Sigmoid colon (tissue), 7 donors: ENCODE data around the gene ITGB2. TPM values are rescaled to one million over a fixed set of nuclear protein-coding genes. Genes with fewer than 3 reads are reported as not detected.

Experiments used
- DNase-seq: peaks from one replicate; pipeline ENCODE4 v3.0.0-alpha.2; 2019
- H3K27ac ChIP-seq, 4 donors: fragments of 200-600 bp; sonication (generic); one replicate each; pipeline ENCODE4 v1.5.1; 2016 to 2019; ENCODE audit warnings: mild to moderate bottlenecking in 1 of 4
- H3K27me3 ChIP-seq, 3 donors: fragments of 200-600 bp; sonication (generic); one replicate each; pipeline ENCODE4 v1.5.1; 2019; ENCODE audit warnings: mild to moderate bottlenecking in 1 of 3
- H3K36me3 ChIP-seq, 4 donors: fragments of 200-600 bp; sonication (generic); one replicate each; pipeline ENCODE4 v1.5.1; 2016 to 2019
- H3K4me1 ChIP-seq, 4 donors: fragments of 200-600 bp; sonication (generic); one replicate each; pipeline ENCODE4 v1.5.1; 2017 to 2019
- H3K4me3 ChIP-seq, 4 donors: fragments of 200-600 bp; sonication (generic); one replicate each; pipeline ENCODE4 v1.5.1; 2017 to 2019; ENCODE audit warnings: mild to moderate bottlenecking in 2 of 4, moderate library complexity in 1 of 4
- H3K9me3 ChIP-seq, 4 donors: fragments of 200-600 bp in 3 of 4; sonication (generic) in 3 of 4; one replicate each; pipeline versions ENCODE4 v1.5.1 to v1.6.1; 2013 to 2019
- EP300 ChIP-seq, 4 donors: sonication (generic); formaldehyde crosslinking; IDR thresholded peaks; one replicate each; pipeline ENCODE4 v1.6.1; 2017; ENCODE audit warnings: antibody characterized with exemption in 4 of 4
- POLR2A ChIP-seq, 2 donors: fragments of 450-650 bp; IDR thresholded peaks; one replicate each; pipeline ENCODE4 v1.6.1; 2016; ENCODE audit warnings: antibody characterized with exemption in 2 of 2, mild to moderate bottlenecking in 2 of 2, moderate library complexity in 2 of 2
- POLR2AphosphoS5 ChIP-seq, 4 donors: sonication (generic); formaldehyde crosslinking; IDR thresholded peaks; one replicate each; pipeline ENCODE4 v1.6.1; 2017; ENCODE audit warnings: antibody characterized with exemption in 4 of 4
- WGBS, 2 donors: extraction: QIAGEN DNeasy Blood & Tissue Kit; methylation state at CpG; one replicate each; pipeline ENCODE4 v1.1.7; 2013; 5-methylcytosine and 5-hydroxymethylcytosine counted together
- intact Hi-C: fragments of 100-400 bp; cut with DNase I; formaldehyde crosslinking; loops from one replicate; pipeline ENCODE4 v1.15.1; 2023
- polyA plus RNA-seq, 3 donors: library from polyadenylated mRNA; stranded (reverse); fragments of 200-250 nt; gene quantifications; one replicate each; pipeline ENCODE4 v1.2.3, GENCODE V29; 2013
- total RNA-seq, 4 donors: library from RNA; depleted of rRNA; stranded (reverse); fragments of >200 nt; gene quantifications; one replicate each; pipeline ENCODE4 v1.1.0, GENCODE V29; 2016
- TF ChIP-seq, protein P1 (sequence below), 4 experiments: fragments of 450-650 bp in 3 of 4; fragments of 200-600 bp in 1 of 4; IDR thresholded peaks; one replicate each; pipeline ENCODE4 v1.5.1; 2016 to 2019; ENCODE audit warnings: antibody characterized with exemption in 4 of 4, mild to moderate bottlenecking in 3 of 4, moderate library complexity in 2 of 4
- donor health status: healthy with polysubstance abuse.
- donor health status: Bipolar disorder and iron deficiency.
- donor health status: healthy.

Gene ITGB2
- total and polyA plus RNA-seq, 7 donors: 14.7 to 103 (median 55.9) TPM

DNA sequence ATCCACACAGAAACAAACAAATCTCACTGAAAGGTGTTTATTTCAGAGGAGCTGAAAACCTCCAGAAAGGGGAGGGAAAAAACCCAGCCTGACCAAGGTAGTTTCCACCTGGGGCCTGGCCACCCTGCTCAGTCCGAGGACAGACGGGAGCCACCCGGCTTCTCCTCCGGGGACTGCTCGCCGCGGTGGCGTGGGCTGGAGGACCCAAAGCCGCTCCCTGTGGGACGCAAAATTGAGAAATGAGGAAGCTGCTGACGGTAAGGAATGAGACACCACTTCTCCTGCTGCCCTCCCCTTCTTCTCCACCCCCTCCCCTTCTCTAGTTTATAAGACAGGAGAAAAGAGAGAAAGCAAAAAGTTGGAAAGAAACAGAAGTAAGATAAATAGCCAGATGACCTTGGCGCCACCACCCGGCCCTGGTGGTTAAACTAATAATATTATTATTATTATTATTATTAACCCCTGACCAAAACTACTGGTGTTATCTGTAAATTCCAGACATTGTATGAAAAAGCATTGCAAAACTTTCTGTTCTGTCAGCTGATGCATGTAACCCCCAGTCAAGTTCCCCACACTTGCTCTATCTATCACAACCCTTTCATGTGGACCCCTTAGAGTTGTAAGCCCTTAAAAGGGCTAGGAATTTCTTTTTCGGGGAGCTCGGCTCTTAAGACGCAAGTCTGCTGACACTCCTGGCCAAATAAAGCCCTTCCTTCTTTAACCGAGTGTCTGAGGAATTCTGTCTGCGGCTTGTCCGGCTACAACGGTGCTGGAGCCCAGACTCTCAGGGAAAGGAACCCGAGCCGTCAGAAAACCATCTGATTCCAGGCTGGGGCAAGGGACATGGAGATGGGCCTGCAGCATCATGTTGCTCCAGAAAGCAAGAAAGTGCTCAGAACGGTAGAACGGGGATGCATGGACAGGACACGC is 12.5 kb downstream of the ITGB2 start:
- Histone ChIP-seq H3K27ac (peak overlapping the region; percentile 3 to 92 (median 77)), H3K36me3 (no peaks in the 10 kb centered on the region), H3K27me3 (no peaks in the 10 kb centered on the region), H3K4me3 (peak overlapping the region in 3 of 4 donors; percentile 25 to 44 (median 27)), H3K4me1 (peaks cover 0 to 65% (median 50%) of the 10 kb centered on the region in 4 donors), H3K9me3 (no peaks in the 10 kb centered on the region)
- intact Hi-C loops: no loop called here
- no peak for DNase-seq
- WGBS, 2 donors: 55 to 76% methylated on average over 25 of the region's 25 CpGs
- TF ChIP-seq POLR2AphosphoS5 (IDR thresholded peaks at IDR 0.05) (peak in 2 of 4 donors; percentile 59 to 68), EP300 (IDR thresholded peaks at IDR 0.05) (peak in 1 of 4 donors; percentile 34), POLR2A (IDR thresholded peaks at IDR 0.05) (no peak)
- TF ChIP-seq, protein P1, sequence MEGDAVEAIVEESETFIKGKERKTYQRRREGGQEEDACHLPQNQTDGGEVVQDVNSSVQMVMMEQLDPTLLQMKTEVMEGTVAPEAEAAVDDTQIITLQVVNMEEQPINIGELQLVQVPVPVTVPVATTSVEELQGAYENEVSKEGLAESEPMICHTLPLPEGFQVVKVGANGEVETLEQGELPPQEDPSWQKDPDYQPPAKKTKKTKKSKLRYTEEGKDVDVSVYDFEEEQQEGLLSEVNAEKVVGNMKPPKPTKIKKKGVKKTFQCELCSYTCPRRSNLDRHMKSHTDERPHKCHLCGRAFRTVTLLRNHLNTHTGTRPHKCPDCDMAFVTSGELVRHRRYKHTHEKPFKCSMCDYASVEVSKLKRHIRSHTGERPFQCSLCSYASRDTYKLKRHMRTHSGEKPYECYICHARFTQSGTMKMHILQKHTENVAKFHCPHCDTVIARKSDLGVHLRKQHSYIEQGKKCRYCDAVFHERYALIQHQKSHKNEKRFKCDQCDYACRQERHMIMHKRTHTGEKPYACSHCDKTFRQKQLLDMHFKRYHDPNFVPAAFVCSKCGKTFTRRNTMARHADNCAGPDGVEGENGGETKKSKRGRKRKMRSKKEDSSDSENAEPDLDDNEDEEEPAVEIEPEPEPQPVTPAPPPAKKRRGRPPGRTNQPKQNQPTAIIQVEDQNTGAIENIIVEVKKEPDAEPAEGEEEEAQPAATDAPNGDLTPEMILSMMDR (IDR thresholded peaks at IDR 0.05): peak in 1 of 4 experiments; percentile 8

DNA sequence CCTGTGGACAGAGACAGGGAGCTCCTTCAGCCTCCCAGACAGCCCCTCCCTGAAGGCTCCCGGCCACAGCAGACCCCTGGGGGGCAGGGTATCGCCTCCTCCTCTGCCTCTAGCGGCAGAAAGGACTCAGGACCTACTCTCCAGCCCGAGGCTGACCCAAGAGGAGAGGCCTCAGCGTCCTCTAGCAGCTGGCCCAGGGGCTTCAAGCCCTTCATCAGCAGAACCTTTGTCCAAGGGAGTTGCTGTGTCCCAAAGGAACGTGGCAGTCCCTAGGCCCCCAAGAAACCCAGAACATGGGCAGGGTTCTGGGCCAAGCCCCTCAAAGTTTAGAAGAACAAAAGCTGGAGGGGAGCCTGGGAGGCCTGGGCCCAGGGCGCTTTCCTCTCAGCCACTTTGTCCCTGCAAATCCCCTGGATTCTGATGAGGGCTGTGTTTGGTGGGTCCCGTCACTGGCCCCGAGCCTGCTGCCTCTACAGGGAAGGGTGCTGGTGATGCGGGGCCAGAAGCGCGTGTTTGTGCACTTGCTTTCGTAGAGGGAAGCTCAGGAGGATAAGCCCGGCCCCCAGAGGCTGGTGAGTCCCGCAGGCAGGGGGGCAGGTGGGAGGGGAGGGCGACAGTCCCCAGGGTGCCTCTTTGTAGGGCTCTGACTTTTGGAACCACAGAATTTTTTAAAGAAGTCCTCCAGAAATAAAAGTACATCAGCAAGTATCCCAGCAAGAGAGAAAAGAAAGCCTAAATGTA is 13.3 kb downstream of the ITGB2 start:
- TF ChIP-seq, protein P1 (IDR thresholded peaks at IDR 0.05): no peak
- peak in 1 of 4 donors; percentile 28 for TF ChIP-seq POLR2AphosphoS5 (IDR thresholded peaks at IDR 0.05)
- H3K4me1 ChIP-seq: peaks cover 0 to 65% (median 50%) of the 10 kb centered on the region in 4 donors
- peak overlapping the region; percentile 3 to 92 (median 77) for H3K27ac ChIP-seq
- no peaks in the 10 kb centered on the region for H3K27me3 ChIP-seq
- intact Hi-C loops: no loop called here
- no peaks in the 10 kb centered on the region for H3K9me3 ChIP-seq
- no peaks in the 10 kb centered on the region for H3K36me3 ChIP-seq
- 58 to 74% methylated on average over 16 of the region's 16 CpGs for WGBS, 2 donors
- peak; percentile 80 for DNase-seq
- peak overlapping the region in 3 of 4 donors; percentile 25 to 44 (median 27) for H3K4me3 ChIP-seq

DNA sequence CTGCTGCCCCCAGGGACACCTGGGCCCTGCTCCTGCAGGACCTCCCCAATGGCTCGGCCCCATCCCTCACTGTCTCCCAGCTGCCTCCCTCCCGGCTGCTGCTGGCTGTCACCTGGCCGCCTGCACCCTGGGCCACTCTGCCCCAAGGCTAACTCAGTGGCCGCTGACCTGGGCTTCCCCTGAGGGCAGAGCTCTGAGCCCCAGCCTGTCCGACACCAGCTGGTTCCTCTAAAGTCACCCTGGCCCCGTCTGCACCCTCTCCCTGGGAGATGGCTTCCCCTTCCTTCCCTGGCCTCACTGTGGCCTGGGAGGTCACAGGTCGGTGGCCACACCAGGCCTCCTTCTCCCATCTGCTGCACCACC is 15.0 kb downstream of the ITGB2 start:
- H3K27me3 ChIP-seq: no peaks in the 10 kb centered on the region
- no peaks in the 10 kb centered on the region for H3K9me3 ChIP-seq
- peaks cover 0 to 6% (median 0%) of the 10 kb centered on the region in 4 donors for H3K36me3 ChIP-seq
- WGBS, 2 donors: 80 to 88% methylated on average over 7 of the region's 7 CpGs
- no peak overlapping the region for H3K4me3 ChIP-seq
- peaks cover 0 to 51% (median 36%) of the 10 kb centered on the region in 4 donors for H3K4me1 ChIP-seq
- DNase-seq: no peak
- H3K27ac ChIP-seq: peak overlapping the region in 2 of 4 donors; percentile 83 to 92
- intact Hi-C loops: no loop called here
- TF ChIP-seq POLR2AphosphoS5 (IDR thresholded peaks at IDR 0.05) (no peak), POLR2A (IDR thresholded peaks at IDR 0.05) (no peak), EP300 (IDR thresholded peaks at IDR 0.05) (no peak)
- TF ChIP-seq, protein P1 (IDR thresholded peaks at IDR 0.05): no peak

DNA sequence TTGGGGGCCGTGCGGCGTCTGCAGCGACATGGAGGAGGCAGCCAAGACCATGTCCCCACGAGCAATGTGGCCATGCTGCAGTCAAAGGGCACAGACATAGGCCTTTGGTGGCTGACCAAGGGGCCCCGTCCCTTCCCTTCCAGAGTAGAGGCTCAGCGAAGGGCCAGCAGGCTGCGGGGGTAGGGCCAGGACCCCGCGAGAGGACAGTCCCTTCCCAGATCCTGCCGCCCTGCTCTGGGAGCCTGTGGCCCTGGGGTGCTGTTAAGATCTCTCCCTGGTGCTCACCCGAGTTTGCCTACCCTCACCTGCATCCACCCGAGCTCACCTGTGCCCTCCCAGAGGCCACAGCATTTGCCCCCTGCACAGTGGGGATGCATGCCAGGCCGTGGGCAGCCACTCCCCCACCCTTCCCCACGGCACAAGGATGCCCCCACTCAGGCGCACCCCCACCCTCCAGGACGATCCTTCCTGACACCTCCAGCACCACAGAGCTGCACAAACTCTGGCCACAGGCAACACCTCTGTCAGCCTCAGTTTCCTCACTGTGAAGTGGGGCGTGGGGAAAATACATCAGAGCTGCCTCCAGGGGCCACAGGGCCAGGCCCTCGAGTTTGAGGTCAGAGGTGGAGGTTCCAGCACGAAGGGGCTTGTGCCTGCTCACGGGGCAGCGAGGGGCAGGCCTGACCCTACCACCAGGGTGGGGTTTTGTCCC is 15.5 kb downstream of the ITGB2 start:
- TF ChIP-seq EP300 (IDR thresholded peaks at IDR 0.05) (no peak), POLR2AphosphoS5 (IDR thresholded peaks at IDR 0.05) (no peak)
- TF ChIP-seq, protein P1 (IDR thresholded peaks at IDR 0.05): no peak
- Histone ChIP-seq H3K27ac (peak overlapping the region in 2 of 4 donors; percentile 83 to 92), H3K9me3 (no peaks in the 10 kb centered on the region), H3K4me1 (peaks cover 0 to 46% (median 31%) of the 10 kb centered on the region in 4 donors), H3K4me3 (no peak overlapping the region), H3K36me3 (peaks cover 0 to 6% (median 0%) of the 10 kb centered on the region in 4 donors), H3K27me3 (no peaks in the 10 kb centered on the region)
- intact Hi-C loops: no loop called here
- DNase-seq: no peak
- 90 to 93% methylated on average over 22 of the region's 22 CpGs for WGBS, 2 donors
